Prostate gland (tissue), 2 donors: Measurements from ENCODE around the gene IL17RE.

ENCODE experiments used
- POLR2A ChIP-seq: fragments of 450-650 bp; IDR thresholded peaks from one replicate; pipeline ENCODE4 v1.6.1; 2016; ENCODE audit warnings: antibody characterized with exemption, mild to moderate bottlenecking
- POLR2AphosphoS5 ChIP-seq: sonication (generic); formaldehyde crosslinking; IDR thresholded peaks from one replicate; pipeline ENCODE4 v1.6.1; 2017; ENCODE audit warnings: antibody characterized with exemption
- TF ChIP-seq, protein P1 (sequence below), 4 experiments: fragments of 200-600 bp in 2 of 4; fragments of 450-650 bp in 2 of 4; sonication (generic) in 2 of 4; IDR thresholded peaks; 1 replicate in 3 of 4; 2 replicates in 1 of 4; pipeline ENCODE4 v1.5.1; 2016 to 2019; ENCODE audit warnings: antibody characterized with exemption in 4 of 4, mild to moderate bottlenecking in 2 of 4, moderate library complexity in 2 of 4

DNA sequence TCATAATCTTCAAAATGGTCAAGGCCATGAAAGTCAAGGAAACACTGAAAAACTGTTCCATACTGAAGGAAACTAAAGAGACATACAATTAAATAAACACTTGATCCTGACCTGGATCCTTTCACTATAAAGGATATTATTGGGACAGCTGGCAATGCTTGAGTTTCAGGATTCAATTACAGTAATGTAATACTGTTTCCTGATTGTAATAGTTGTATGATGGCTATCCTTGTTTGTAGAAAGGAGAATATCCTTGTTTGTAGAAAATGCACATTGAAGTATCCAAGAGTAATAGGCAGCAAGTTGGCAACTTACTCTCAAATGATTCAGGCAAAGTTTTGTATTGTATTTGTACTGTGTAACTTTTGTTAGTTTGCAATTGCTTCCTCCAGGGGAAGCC lies 27.2 kb upstream of the IL17RE start:
- TF ChIP-seq, protein P1, sequence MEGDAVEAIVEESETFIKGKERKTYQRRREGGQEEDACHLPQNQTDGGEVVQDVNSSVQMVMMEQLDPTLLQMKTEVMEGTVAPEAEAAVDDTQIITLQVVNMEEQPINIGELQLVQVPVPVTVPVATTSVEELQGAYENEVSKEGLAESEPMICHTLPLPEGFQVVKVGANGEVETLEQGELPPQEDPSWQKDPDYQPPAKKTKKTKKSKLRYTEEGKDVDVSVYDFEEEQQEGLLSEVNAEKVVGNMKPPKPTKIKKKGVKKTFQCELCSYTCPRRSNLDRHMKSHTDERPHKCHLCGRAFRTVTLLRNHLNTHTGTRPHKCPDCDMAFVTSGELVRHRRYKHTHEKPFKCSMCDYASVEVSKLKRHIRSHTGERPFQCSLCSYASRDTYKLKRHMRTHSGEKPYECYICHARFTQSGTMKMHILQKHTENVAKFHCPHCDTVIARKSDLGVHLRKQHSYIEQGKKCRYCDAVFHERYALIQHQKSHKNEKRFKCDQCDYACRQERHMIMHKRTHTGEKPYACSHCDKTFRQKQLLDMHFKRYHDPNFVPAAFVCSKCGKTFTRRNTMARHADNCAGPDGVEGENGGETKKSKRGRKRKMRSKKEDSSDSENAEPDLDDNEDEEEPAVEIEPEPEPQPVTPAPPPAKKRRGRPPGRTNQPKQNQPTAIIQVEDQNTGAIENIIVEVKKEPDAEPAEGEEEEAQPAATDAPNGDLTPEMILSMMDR (IDR thresholded peaks at IDR 0.05), result no peak
- TF ChIP-seq POLR2AphosphoS5 (no peak), POLR2A (no peak)
